Transverse colon (tissue), 3 donors: ENCODE results near the gene UBE2Z.

Experiments used
- CTCF ChIP-seq, 5 experiments: fragments of 200-600 bp in 3 of 5; fragments of 450-650 bp in 2 of 5; sonication (generic) in 3 of 5; IDR thresholded peaks; 1 replicate in 2 of 5; 2 replicates in 3 of 5; pipeline ENCODE4 v1.5.1; 2016 to 2017; ENCODE audit warnings: antibody characterized with exemption in 5 of 5, inconsistent platforms in 3 of 5, mild to moderate bottlenecking in 2 of 5, moderate library complexity in 1 of 5
- EP300 ChIP-seq: sonication (generic); formaldehyde crosslinking; IDR thresholded peaks from one replicate; pipeline ENCODE4 v1.6.1; 2017; ENCODE audit warnings: antibody characterized with exemption, low read depth
- POLR2A ChIP-seq: fragments of 450-650 bp; IDR thresholded peaks from one replicate; pipeline ENCODE4 v1.6.1; 2016; ENCODE audit warnings: antibody characterized with exemption, mild to moderate bottlenecking, moderate library complexity

GRCh38 chr17:48973806-48974205, 65.6 kb downstream of the UBE2Z start:
- TF ChIP-seq CTCF (IDR thresholded peaks at IDR 0.05) (no peak), POLR2A (no peak), EP300 (no peak)
